ENCODE results near the gene GSC2. TPM values are rescaled to one million over a fixed set of nuclear protein-coding genes. Genes with fewer than 3 reads are reported as not detected.

Gene GSC2
- total RNA-seq, 1 donor from 2014 or later = not detected

GRCh38 chr22:19195796-19196731 is 46.0 kb upstream of the GSC2 start:
- no peaks in the 10 kb centered on the region for H3K4me1 ChIP-seq (ENCODE audit: insufficient read depth, low read length)
- peak overlapping the region; percentile 40 for H3K4me3 Mint-ChIP-seq (ENCODE audit: unreplicated experiment)
- no peak overlapping the region for H3K4me2 ChIP-seq (ENCODE audit: low read length)
- H3K9me3 Mint-ChIP-seq (ENCODE audit: unreplicated experiment) = peaks cover 2% of the 10 kb centered on the region
- H3K27me3 ChIP-seq (ENCODE audit: insufficient read depth, low read length) = no peaks in the 10 kb centered on the region
- H3K27ac Mint-ChIP-seq (ENCODE audit: unreplicated experiment) = no peak overlapping the region
- FAIRE-seq (no peak), DNase-seq (ENCODE audit: low read depth) (no peak)
- H3K9ac ChIP-seq (ENCODE audit: low read length) = no peak overlapping the region
- H2AFZ ChIP-seq (ENCODE audit: low read depth, low read length) = no peak overlapping the region
- H3K4me1 Mint-ChIP-seq (ENCODE audit: low read depth, unreplicated experiment) = peaks cover 7% of the 10 kb centered on the region
- H3K36me3 ChIP-seq (ENCODE audit: insufficient read depth, low read length) = no peaks in the 10 kb centered on the region
- H3K27me3 Mint-ChIP-seq (ENCODE audit: low read depth, unreplicated experiment) = no peaks in the 10 kb centered on the region
- no peak overlapping the region for H3K27ac ChIP-seq (ENCODE audit: low read depth, low read length)
- H3K4me3 ChIP-seq (ENCODE audit: insufficient read depth, low read depth, low read length) = no peak overlapping the region
- H3K36me3 Mint-ChIP-seq (ENCODE audit: low read depth, unreplicated experiment) = peaks cover 57% of the 10 kb centered on the region
- H3K9me3 ChIP-seq (ENCODE audit: insufficient read depth, low read depth, low read length) = no peaks in the 10 kb centered on the region
- H4K20me1 ChIP-seq (ENCODE audit: insufficient read depth, low read length) = no peaks in the 10 kb centered on the region
- TF ChIP-seq EZH2 (IDR thresholded peaks at IDR 0.05; ENCODE audit: insufficient read depth, low read length) = no peak
- TF ChIP-seq, protein P1, sequence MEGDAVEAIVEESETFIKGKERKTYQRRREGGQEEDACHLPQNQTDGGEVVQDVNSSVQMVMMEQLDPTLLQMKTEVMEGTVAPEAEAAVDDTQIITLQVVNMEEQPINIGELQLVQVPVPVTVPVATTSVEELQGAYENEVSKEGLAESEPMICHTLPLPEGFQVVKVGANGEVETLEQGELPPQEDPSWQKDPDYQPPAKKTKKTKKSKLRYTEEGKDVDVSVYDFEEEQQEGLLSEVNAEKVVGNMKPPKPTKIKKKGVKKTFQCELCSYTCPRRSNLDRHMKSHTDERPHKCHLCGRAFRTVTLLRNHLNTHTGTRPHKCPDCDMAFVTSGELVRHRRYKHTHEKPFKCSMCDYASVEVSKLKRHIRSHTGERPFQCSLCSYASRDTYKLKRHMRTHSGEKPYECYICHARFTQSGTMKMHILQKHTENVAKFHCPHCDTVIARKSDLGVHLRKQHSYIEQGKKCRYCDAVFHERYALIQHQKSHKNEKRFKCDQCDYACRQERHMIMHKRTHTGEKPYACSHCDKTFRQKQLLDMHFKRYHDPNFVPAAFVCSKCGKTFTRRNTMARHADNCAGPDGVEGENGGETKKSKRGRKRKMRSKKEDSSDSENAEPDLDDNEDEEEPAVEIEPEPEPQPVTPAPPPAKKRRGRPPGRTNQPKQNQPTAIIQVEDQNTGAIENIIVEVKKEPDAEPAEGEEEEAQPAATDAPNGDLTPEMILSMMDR (IDR thresholded peaks at IDR 0.05; ENCODE audit: insufficient read depth, low read depth, low read length) = no peak
- H3K79me2 ChIP-seq (ENCODE audit: insufficient read depth, low read length) = no peaks in the 10 kb centered on the region

- Histone ChIP-seq H3K4me1 (ENCODE audit: insufficient read depth, low read length) (no peaks in the 10 kb centered on the region), H3K9ac (ENCODE audit: low read length) (no peak overlapping the region), H3K27ac (ENCODE audit: low read depth, low read length) (no peak overlapping the region), H3K27me3 (ENCODE audit: insufficient read depth, low read length) (no peaks in the 10 kb centered on the region), H3K4me3 (ENCODE audit: insufficient read depth, low read depth, low read length) (no peak overlapping the region), H4K20me1 (ENCODE audit: insufficient read depth, low read length) (no peaks in the 10 kb centered on the region), H3K9me3 (ENCODE audit: insufficient read depth, low read depth, low read length) (no peaks in the 10 kb centered on the region), H3K79me2 (ENCODE audit: insufficient read depth, low read length) (no peaks in the 10 kb centered on the region), H3K36me3 (ENCODE audit: insufficient read depth, low read length) (no peaks in the 10 kb centered on the region), H2AFZ (ENCODE audit: low read depth, low read length) (no peak overlapping the region), H3K4me2 (ENCODE audit: low read length) (no peak overlapping the region)
- Mint-ChIP-seq H3K36me3 (ENCODE audit: low read depth, unreplicated experiment) (peaks cover 60% of the 10 kb centered on the region), H3K27me3 (ENCODE audit: low read depth, unreplicated experiment) (no peaks in the 10 kb centered on the region), H3K4me1 (ENCODE audit: low read depth, unreplicated experiment) (peaks cover 7% of the 10 kb centered on the region), H3K27ac (ENCODE audit: unreplicated experiment) (no peak overlapping the region), H3K9me3 (ENCODE audit: unreplicated experiment) (peaks cover 2% of the 10 kb centered on the region), H3K4me3 (ENCODE audit: unreplicated experiment) (no peak overlapping the region)
- FAIRE-seq (no peak), DNase-seq (ENCODE audit: low read depth) (no peak)
- TF ChIP-seq EZH2 (IDR thresholded peaks at IDR 0.05; ENCODE audit: insufficient read depth, low read length) = no peak
- TF ChIP-seq, protein P1 (IDR thresholded peaks at IDR 0.05; ENCODE audit: insufficient read depth, low read depth, low read length) = no peak
These were observed 44.9 kb upstream of the GSC2 start for GRCh38 chr22:19194766-19195536.
